ENCODE results near the gene TGM6. TPM values are rescaled to one million over a fixed set of nuclear protein-coding genes. Genes with fewer than 3 reads are reported as not detected.
"Not testable (repeated sequence)": the region's sequence is repeated elsewhere in the genome, so short reads cannot be mapped to it uniquely, and the experiment has no call there.

Gene TGM6
- total RNA-seq, 3 donors from 2014 or later = not detected

GRCh38 chr20:2405693-2406065 lies 25.0 kb downstream of the TGM6 start:
- no peak for DNase-seq (ENCODE audit: low spot score in 2 of 2)
- H3K27me3 ChIP-seq = no peaks in the 10 kb centered on the region
- intact Hi-C loops (cut with DNase I; ENCODE audit: low total_unique reads) = loop anchor here (10.0 kb wide), 1 partner anchor 1791 kb away; the partner anchor contains the start of gene TCF15
- TF ChIP-seq POLR2A (IDR thresholded peaks at IDR 0.05) (no peak), POLR2AphosphoS5 (IDR thresholded peaks at IDR 0.05) (no peak), CTCF (IDR thresholded peaks at IDR 0.05) (no peak)
- H3K4me1 ChIP-seq = no peaks in the 10 kb centered on the region
- H3K4me3 ChIP-seq = no peak overlapping the region
- no peaks in the 10 kb centered on the region for H3K36me3 ChIP-seq
- no peak overlapping the region for H3K27ac ChIP-seq
- peaks cover 13 to 14% of the 10 kb centered on the region in 2 donors for H3K9me3 ChIP-seq

- not testable (repeated sequence) for H3K36me3 ChIP-seq; H3K4me3 ChIP-seq; H3K4me1 ChIP-seq; H3K27me3 ChIP-seq; DNase-seq (ENCODE audit: low spot score in 2 of 2); H3K27ac ChIP-seq
- peaks cover 13 to 14% of the 10 kb centered on the region in 2 donors for H3K9me3 ChIP-seq
- intact Hi-C loops (cut with DNase I; ENCODE audit: low total_unique reads) = loop anchor here (10.0 kb wide), 1 partner anchor 1793 kb away; the partner anchor contains the start of gene TCF15
Observed at GRCh38 chr20:2407355-2407754, 26.7 kb downstream of the TGM6 start.

- DNase-seq (ENCODE audit: low spot score in 2 of 2) = no peak
- intact Hi-C loops (cut with DNase I; ENCODE audit: low total_unique reads) = loop anchor here (10.0 kb wide), 1 partner anchor 1793 kb away; the partner anchor contains the start of gene TCF15
Observed at GRCh38 chr20:2408111-2408510, 27.4 kb downstream of the TGM6 start.

GRCh38 chr20:2416541-2417212 lies 36.0 kb downstream of the TGM6 start:
- no peak overlapping the region for H3K27ac ChIP-seq
- intact Hi-C loops (cut with DNase I; ENCODE audit: low total_unique reads) = no loop called here
- no peak for DNase-seq (ENCODE audit: low spot score in 2 of 2)
- TF ChIP-seq CTCF (IDR thresholded peaks at IDR 0.05) (no peak), POLR2AphosphoS5 (IDR thresholded peaks at IDR 0.05) (no peak), POLR2A (IDR thresholded peaks at IDR 0.05) (no peak)
- H3K4me1 ChIP-seq = no peaks in the 10 kb centered on the region
- H3K4me3 ChIP-seq = no peak overlapping the region
- no peaks in the 10 kb centered on the region for H3K36me3 ChIP-seq
- no peaks in the 10 kb centered on the region for H3K9me3 ChIP-seq
- H3K27me3 ChIP-seq = no peaks in the 10 kb centered on the region

More at GRCh38 chr20:2408111-2408510, 27.4 kb downstream of the TGM6 start:
- no peak overlapping the region for H3K27ac ChIP-seq
- H3K27me3 ChIP-seq = no peaks in the 10 kb centered on the region
- H3K4me3 ChIP-seq = no peak overlapping the region
- H3K4me1 ChIP-seq = no peaks in the 10 kb centered on the region
- H3K9me3 ChIP-seq = peaks cover 13 to 14% of the 10 kb centered on the region in 2 donors
- H3K36me3 ChIP-seq = no peaks in the 10 kb centered on the region
- no peak for TF ChIP-seq POLR2A (IDR thresholded peaks at IDR 0.05)
- no peak for TF ChIP-seq POLR2AphosphoS5 (IDR thresholded peaks at IDR 0.05)
- TF ChIP-seq CTCF (IDR thresholded peaks at IDR 0.05) = no peak

- no peak overlapping the region for H3K27ac ChIP-seq
- no peaks in the 10 kb centered on the region for H3K9me3 ChIP-seq
- no peaks in the 10 kb centered on the region for H3K27me3 ChIP-seq
- H3K4me1 ChIP-seq = no peaks in the 10 kb centered on the region
- H3K36me3 ChIP-seq = no peaks in the 10 kb centered on the region
- intact Hi-C loops (cut with DNase I; ENCODE audit: low total_unique reads) = no loop called here
- DNase-seq (ENCODE audit: low spot score in 2 of 2) = no peak
- no peak overlapping the region for H3K4me3 ChIP-seq
- TF ChIP-seq POLR2A (IDR thresholded peaks at IDR 0.05) = no peak
Observed at GRCh38 chr20:2417213-2417541, 36.5 kb downstream of the TGM6 start.

GRCh38 chr20:2418388-2418787 lies 37.7 kb downstream of the TGM6 start:
- intact Hi-C loops (cut with DNase I; ENCODE audit: low total_unique reads) = no loop called here
- Histone ChIP-seq H3K27me3 (no peaks in the 10 kb centered on the region), H3K4me3 (no peak overlapping the region), H3K36me3 (no peaks in the 10 kb centered on the region), H3K4me1 (no peaks in the 10 kb centered on the region), H3K9me3 (no peaks in the 10 kb centered on the region), H3K27ac (no peak overlapping the region)
- DNase-seq (ENCODE audit: low spot score in 2 of 2) = no peak
- TF ChIP-seq CTCF (IDR thresholded peaks at IDR 0.05) (no peak), POLR2AphosphoS5 (IDR thresholded peaks at IDR 0.05) (no peak), POLR2A (IDR thresholded peaks at IDR 0.05) (no peak)

All from breast epithelium (tissue), 4 donors.